Hematopoietic multipotent progenitor cell treated with erythropoietin and hydrocortisone succinate and interleukin-3 and kit ligand, for 17 days (in vitro differentiated cells): ENCODE results near the gene ENOX1.

ENCODE experiments used
- DNase-seq: peaks from one replicate; pipeline ENCODE4 v3.0.0-alpha.2; 2015; ENCODE audit warnings: low spot score

The ENOX1 gene

GRCh38 chr13:43608400-43609137 lies 178.2 kb downstream of the ENOX1 start:
- DNase-seq, result no peak

GRCh38 chr13:43597599-43597945 lies 189.2 kb downstream of the ENOX1 start:
- DNase-seq, result no peak

GRCh38 chr13:43596924-43597598 lies 189.7 kb downstream of the ENOX1 start:
- DNase-seq, result no peak

- no peak for DNase-seq
Observed at GRCh38 chr13:43596006-43596405, 190.8 kb downstream of the ENOX1 start.

- DNase-seq, result no peak
Observed at GRCh38 chr13:43587376-43587775, 199.4 kb downstream of the ENOX1 start.

GRCh38 chr13:43584751-43585150 lies 202.0 kb downstream of the ENOX1 start:
- no peak for DNase-seq

GRCh38 chr13:43583321-43583720 lies 203.5 kb downstream of the ENOX1 start:
- DNase-seq, result no peak

- no peak for DNase-seq
Observed at GRCh38 chr13:43580280-43580679, 206.5 kb downstream of the ENOX1 start.

GRCh38 chr13:43579321-43579720 lies 207.5 kb downstream of the ENOX1 start:
- DNase-seq, result no peak

- DNase-seq, result no peak
Observed at GRCh38 chr13:43574605-43575004, 212.2 kb downstream of the ENOX1 start.

GRCh38 chr13:43573802-43574514 lies 212.8 kb downstream of the ENOX1 start:
- DNase-seq, result no peak

GRCh38 chr13:43573361-43573740 lies 213.4 kb downstream of the ENOX1 start:
- DNase-seq, result no peak

GRCh38 chr13:43572656-43573360 lies 214.0 kb downstream of the ENOX1 start:
- DNase-seq, result no peak

- DNase-seq, result no peak
Observed at GRCh38 chr13:43569658-43570057, 217.1 kb downstream of the ENOX1 start.

- no peak for DNase-seq
Observed at GRCh38 chr13:43567608-43568007, 219.2 kb downstream of the ENOX1 start.

GRCh38 chr13:43564952-43565351 lies 221.8 kb downstream of the ENOX1 start:
- DNase-seq, result no peak

GRCh38 chr13:43561081-43561480 lies 225.7 kb downstream of the ENOX1 start:
- DNase-seq, result no peak

- no peak for DNase-seq
Observed at GRCh38 chr13:43558939-43559338, 227.8 kb downstream of the ENOX1 start.

GRCh38 chr13:43558326-43558725 lies 228.4 kb downstream of the ENOX1 start:
- no peak for DNase-seq

GRCh38 chr13:43555667-43556066 lies 231.1 kb downstream of the ENOX1 start:
- no peak for DNase-seq

GRCh38 chr13:43551897-43552456 lies 234.8 kb downstream of the ENOX1 start:
- no peak for DNase-seq

GRCh38 chr13:43546816-43547215 lies 240.0 kb downstream of the ENOX1 start:
- no peak for DNase-seq
